ENCODE measurements around the gene DCST2. TPM values are rescaled to one million over a fixed set of nuclear protein-coding genes. Genes with fewer than 3 reads are reported as not detected.
A peak's percentile ranks its signal among the peaks of the same experiment; 100 is the strongest.

Gene DCST2
- total and polyA plus RNA-seq, 9 of the 15 experiments (the other 6 are each of a cell fraction or from before 2014, with no cell fraction given), result 0.09 to 0.49 (median 0.11) TPM; not detected in 3

- TF ChIP-seq, protein P1, sequence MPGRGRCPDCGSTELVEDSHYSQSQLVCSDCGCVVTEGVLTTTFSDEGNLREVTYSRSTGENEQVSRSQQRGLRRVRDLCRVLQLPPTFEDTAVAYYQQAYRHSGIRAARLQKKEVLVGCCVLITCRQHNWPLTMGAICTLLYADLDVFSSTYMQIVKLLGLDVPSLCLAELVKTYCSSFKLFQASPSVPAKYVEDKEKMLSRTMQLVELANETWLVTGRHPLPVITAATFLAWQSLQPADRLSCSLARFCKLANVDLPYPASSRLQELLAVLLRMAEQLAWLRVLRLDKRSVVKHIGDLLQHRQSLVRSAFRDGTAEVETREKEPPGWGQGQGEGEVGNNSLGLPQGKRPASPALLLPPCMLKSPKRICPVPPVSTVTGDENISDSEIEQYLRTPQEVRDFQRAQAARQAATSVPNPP (IDR thresholded peaks at IDR 0.05; ENCODE audit: borderline replicate concordance, insufficient read depth, insufficient read length), result no peak
- TF ChIP-seq, protein P2, sequence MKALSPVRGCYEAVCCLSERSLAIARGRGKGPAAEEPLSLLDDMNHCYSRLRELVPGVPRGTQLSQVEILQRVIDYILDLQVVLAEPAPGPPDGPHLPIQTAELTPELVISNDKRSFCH (CRISPR knock-in tag; IDR thresholded peaks at IDR 0.05), result no peak
- TF ChIP-seq, protein P2 (tag; IDR thresholded peaks at IDR 0.05), result no peak; the same call in 1 of the 2 replicates
- TF ChIP-seq, protein P3, sequence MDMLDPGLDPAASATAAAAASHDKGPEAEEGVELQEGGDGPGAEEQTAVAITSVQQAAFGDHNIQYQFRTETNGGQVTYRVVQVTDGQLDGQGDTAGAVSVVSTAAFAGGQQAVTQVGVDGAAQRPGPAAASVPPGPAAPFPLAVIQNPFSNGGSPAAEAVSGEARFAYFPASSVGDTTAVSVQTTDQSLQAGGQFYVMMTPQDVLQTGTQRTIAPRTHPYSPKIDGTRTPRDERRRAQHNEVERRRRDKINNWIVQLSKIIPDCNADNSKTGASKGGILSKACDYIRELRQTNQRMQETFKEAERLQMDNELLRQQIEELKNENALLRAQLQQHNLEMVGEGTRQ (CRISPR knock-in tag; IDR thresholded peaks at IDR 0.05), result no peak
- TF ChIP-seq ZNF584 (CRISPR knock-in tag; IDR thresholded peaks at IDR 0.05; ENCODE audit: low read depth) (0 out of 2 replicates have a peak, but pooled peaks have one; percentile 58), CBX3 (IDR thresholded peaks at IDR 0.05; ENCODE audit: borderline replicate concordance in 1 of 2, low read length in 2 of 2) (no peak; a peak in 1 of 3 replicates), ZNF592 (IDR thresholded peaks at IDR 0.05) (peak; percentile 96), XRCC3 (IDR thresholded peaks at IDR 0.05) (no peak), TAF9B (IDR thresholded peaks at IDR 0.05; ENCODE audit: partially characterized antibody) (no peak), RBFOX2 (IDR thresholded peaks at IDR 0.05; ENCODE audit: low read depth, low read length) (no peak), MEF2D (tag; conservative IDR thresholded peaks at IDR 0.05; ENCODE audit: low read depth) (0 out of 2 replicates have a peak, but pooled peaks have one; percentile 18), ZNF354B (CRISPR knock-in tag; IDR thresholded peaks at IDR 0.05) (no peak), NRF1 (conservative IDR thresholded peaks at IDR 0.05 in 1 of 2, IDR thresholded peaks at IDR 0.05 in 1 of 2) (no peak), ZBTB8A (IDR thresholded peaks at IDR 0.05; ENCODE audit: partially characterized antibody) (no peak), PHF8 (IDR thresholded peaks at IDR 0.05; ENCODE audit: borderline replicate concordance, low read length) (no peak; the same call in 1 of the 2 replicates), ELF2 (CRISPR knock-in tag; IDR thresholded peaks at IDR 0.05) (no peak), FIP1L1 (IDR thresholded peaks at IDR 0.05; ENCODE audit: low read depth, low read length, poor library complexity, severe bottlenecking) (no peak)
- TF ChIP-seq, protein P4, sequence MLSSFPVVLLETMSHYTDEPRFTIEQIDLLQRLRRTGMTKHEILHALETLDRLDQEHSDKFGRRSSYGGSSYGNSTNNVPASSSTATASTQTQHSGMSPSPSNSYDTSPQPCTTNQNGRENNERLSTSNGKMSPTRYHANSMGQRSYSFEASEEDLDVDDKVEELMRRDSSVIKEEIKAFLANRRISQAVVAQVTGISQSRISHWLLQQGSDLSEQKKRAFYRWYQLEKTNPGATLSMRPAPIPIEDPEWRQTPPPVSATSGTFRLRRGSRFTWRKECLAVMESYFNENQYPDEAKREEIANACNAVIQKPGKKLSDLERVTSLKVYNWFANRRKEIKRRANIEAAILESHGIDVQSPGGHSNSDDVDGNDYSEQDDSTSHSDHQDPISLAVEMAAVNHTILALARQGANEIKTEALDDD (IDR thresholded peaks at IDR 0.05), result no peak
Observed at GRCh38 chr1:155049651-155050559, 16.3 kb upstream of the DCST2 start (continued).

Measured in K562 (cell line).